Neutrophil (primary cell): Measurements from ENCODE around the gene CYYR1.

Experiments
- H3K27ac ChIP-seq: fragments of 200-600 bp; sonication (generic); 2 replicates; pipeline ENCODE4 v1.5.1; 2016; ENCODE audit warnings: mild to moderate bottlenecking, moderate library complexity
- H3K27me3 ChIP-seq: fragments of 200-600 bp; sonication (generic); 2 replicates; pipeline ENCODE4 v1.6.0; 2016; ENCODE audit warnings: mild to moderate bottlenecking
- H3K36me3 ChIP-seq: fragments of 200-600 bp; sonication (generic); 2 replicates; pipeline ENCODE4 v1.5.1; 2017
- H3K4me1 ChIP-seq, 2 experiments: fragments of 200-600 bp in 1 of 2; sonication (generic) in 1 of 2; 1 replicate in 1 of 2; 2 replicates in 1 of 2; pipeline versions ENCODE4 v1.5.1 to v1.6.1; 2013 to 2016; ENCODE audit warnings: low read depth in 1 of 2, low read length in 1 of 2, mild to moderate bottlenecking in 1 of 2, moderate library complexity in 1 of 2; ENCODE audit not compliant: control insufficient read depth in 1 of 2, insufficient read depth in 1 of 2
- H3K4me3 ChIP-seq, 2 experiments: fragments of 200-600 bp in 1 of 2; sonication (generic) in 1 of 2; 1 replicate in 1 of 2; 2 replicates in 1 of 2; pipeline ENCODE4 v1.5.1; 2013 to 2016; ENCODE audit warnings: low read depth in 1 of 2, low read length in 1 of 2, mild to moderate bottlenecking in 1 of 2, moderate library complexity in 1 of 2
- H3K9me3 ChIP-seq: fragments of 200-600 bp; sonication (generic); 2 replicates; pipeline ENCODE4 v1.5.1; 2016
- CTCF ChIP-seq: fragments of 200-600 bp; sonication (generic); IDR thresholded peaks from 2 replicates; pipeline ENCODE4 v1.5.1; 2016; ENCODE audit warnings: antibody characterized with exemption

The CYYR1 gene

GRCh38 chr21:26555540-26556146, 17.4 kb downstream of the CYYR1 start:
- no peak for TF ChIP-seq CTCF
- no peaks in the 10 kb centered on the region for H3K4me1 ChIP-seq
- H3K27me3 ChIP-seq: no peaks in the 10 kb centered on the region
- H3K36me3 ChIP-seq: no peaks in the 10 kb centered on the region
- no peak overlapping the region for H3K4me3 ChIP-seq
- H3K9me3 ChIP-seq: no peaks in the 10 kb centered on the region
- H3K27ac ChIP-seq: no peak overlapping the region

GRCh38 chr21:26554365-26554764, 18.7 kb downstream of the CYYR1 start:
- no peak for TF ChIP-seq CTCF
- Histone ChIP-seq H3K9me3 (no peaks in the 10 kb centered on the region), H3K4me1 (no peaks in the 10 kb centered on the region), H3K27ac (no peak overlapping the region), H3K4me3 (no peak overlapping the region), H3K27me3 (no peaks in the 10 kb centered on the region), H3K36me3 (no peaks in the 10 kb centered on the region)

GRCh38 chr21:26553898-26554297, 19.2 kb downstream of the CYYR1 start:
- no peak for TF ChIP-seq CTCF
- Histone ChIP-seq H3K4me3 (no peak overlapping the region), H3K4me1 (no peaks in the 10 kb centered on the region), H3K9me3 (no peaks in the 10 kb centered on the region), H3K36me3 (no peaks in the 10 kb centered on the region), H3K27me3 (no peaks in the 10 kb centered on the region), H3K27ac (no peak overlapping the region)

- H3K4me3 ChIP-seq: no peak overlapping the region
- H3K36me3 ChIP-seq: no peaks in the 10 kb centered on the region
- TF ChIP-seq CTCF: no peak
- peaks cover 14 to 16% of the 10 kb centered on the region in 2 experiments for H3K4me1 ChIP-seq
- H3K9me3 ChIP-seq: no peaks in the 10 kb centered on the region
- H3K27me3 ChIP-seq: no peaks in the 10 kb centered on the region
- no peak overlapping the region for H3K27ac ChIP-seq
Measured at GRCh38 chr21:26550326-26550725, 22.8 kb downstream of the CYYR1 start.

GRCh38 chr21:26546446-26547097, 26.5 kb downstream of the CYYR1 start:
- H3K4me3 ChIP-seq: peak overlapping the region; percentile 5 to 19
- H3K36me3 ChIP-seq: no peaks in the 10 kb centered on the region
- no peaks in the 10 kb centered on the region for H3K27me3 ChIP-seq
- peak overlapping the region; percentile 55 for H3K27ac ChIP-seq
- H3K4me1 ChIP-seq: peaks cover 14 to 16% of the 10 kb centered on the region in 2 experiments
- no peaks in the 10 kb centered on the region for H3K9me3 ChIP-seq
- TF ChIP-seq CTCF: no peak
